Breast epithelium (tissue), 3 donors: ENCODE results near the gene MIS12. TPM values are rescaled to one million over a fixed set of nuclear protein-coding genes. Genes with fewer than 3 reads are reported as not detected.

Experiments
- total RNA-seq, 3 donors: library from RNA; depleted of rRNA; stranded (reverse); fragments of >200 nt; gene quantifications; one replicate each; pipeline ENCODE4 v1.1.0, GENCODE V29; 2016

The MIS12 gene
- total RNA-seq, 3 donors from 2014 or later = 12.3 to 16.5 (median 14.1) TPM

Other genes starting within 250 kb of the MIS12 start
- 10 to 100 TPM; 50.4 to 88.7 (median 73.7) TPM for gene RABEP1, start 204.3 kb upstream of the MIS12 start, total RNA-seq
- 100 to 1,000 TPM in 2 of 3 donors, 10 to 100 TPM in 1; 52.8 to 139 (median 102) TPM for gene NUP88, start 66.9 kb upstream of the MIS12 start, total RNA-seq
- 10 to 100 TPM; 38.4 to 52.1 (median 50.8) TPM for gene RPAIN, start 66.4 kb upstream of the MIS12 start, total RNA-seq
- gene C1QBP, start 47.4 kb upstream of the MIS12 start, total RNA-seq = 100 to 1,000 TPM in 1 of 3 donors, 10 to 100 TPM in 2; 59.0 to 109 (median 88.8) TPM
- 10 to 100 TPM; 10.1 to 14.4 (median 13.8) TPM for gene DHX33, start 17.6 kb upstream of the MIS12 start, total RNA-seq
- 10 to 100 TPM; 27.2 to 50.1 (median 41.6) TPM for gene DERL2, start 388 bp upstream of the MIS12 start, total RNA-seq
- 10 to 100 TPM; 27.4 to 35.1 (median 29.6) TPM for gene NLRP1, start 97.9 kb downstream of the MIS12 start, total RNA-seq